ENCODE results near the gene GNG7. TPM values are rescaled to one million over a fixed set of nuclear protein-coding genes. Genes with fewer than 3 reads are reported as not detected.

The GNG7 gene
- total RNA-seq, 1 experiment from 2014 or later = 9.6 TPM

GRCh38 chr19:2594319-2594718 is 108.2 kb downstream of the GNG7 start:
- TF ChIP-seq ZNF263 (CRISPR knock-in tag; IDR thresholded peaks at IDR 0.05; ENCODE audit: low read depth) (no peak), KAT7 (CRISPR knock-in tag; IDR thresholded peaks at IDR 0.05; ENCODE audit: borderline replicate concordance) (no peak)
- Mint-ChIP-seq H3K27ac (peak overlapping the region; percentile 6; the same call in 1 of the 2 replicates), H3K4me1 (peaks cover 16% of the 10 kb centered on the region), H3K4me3 (no peak overlapping the region), H3K9me3 (peaks cover 9% of the 10 kb centered on the region), H3K27me3 (ENCODE audit: low read depth) (no peaks in the 10 kb centered on the region; the same call in 1 of the 2 replicates), H3K36me3 (peaks cover 6% of the 10 kb centered on the region)
- ATAC-seq (no peak), DNase-seq (ENCODE audit: low spot score) (no peak)
- POLR2A ChIA-PET = interaction anchor here (1.3 kb wide), 1 partner anchor 116 kb away, joined by 3 read pairs; no protein-coding TSS in a partner anchor
- CTCF ChIA-PET = no interaction called here

- Mint-ChIP-seq H3K4me3 (peak overlapping the region; percentile 40), H3K36me3 (peaks cover 6% of the 10 kb centered on the region), H3K27ac (no peak overlapping the region), H3K9me3 (peaks cover 9% of the 10 kb centered on the region), H3K4me1 (peaks cover 25% of the 10 kb centered on the region), H3K27me3 (ENCODE audit: low read depth) (no peaks in the 10 kb centered on the region; the same call in 1 of the 2 replicates)
- DNase-seq (ENCODE audit: low spot score) = no peak
- TF ChIP-seq GABPB1 (CRISPR knock-in tag; IDR thresholded peaks at IDR 0.05) (no peak), ZNF512 (CRISPR knock-in tag; IDR thresholded peaks at IDR 0.05; ENCODE audit: borderline replicate concordance) (peak; percentile 97)
- POLR2A ChIA-PET = no interaction called here
- ATAC-seq = no peak
- CTCF ChIA-PET = interaction anchor here (0.6 to 1.0 kb wide), 4 partner anchors 14 to 516 kb away, joined by 3 to 5 read pairs (median 4); no protein-coding TSS in a partner anchor
These were observed 109.7 kb downstream of the GNG7 start for GRCh38 chr19:2592824-2593223.

- Mint-ChIP-seq H3K27me3 (ENCODE audit: low read depth) (no peaks in the 10 kb centered on the region; the same call in 1 of the 2 replicates), H3K9me3 (peaks cover 9% of the 10 kb centered on the region), H3K36me3 (peaks cover 6% of the 10 kb centered on the region), H3K27ac (no peak overlapping the region), H3K4me3 (no peak overlapping the region; the same call in 1 of the 2 replicates), H3K4me1 (peaks cover 34% of the 10 kb centered on the region)
- DNase-seq (ENCODE audit: low spot score) (no peak), ATAC-seq (no peak)
- POLR2A ChIA-PET = no interaction called here
- CTCF ChIA-PET = interaction anchor here (0.6 to 1.0 kb wide), 5 partner anchors 12 to 517 kb away, joined by 3 to 5 read pairs (median 5); no protein-coding TSS in a partner anchor
- TF ChIP-seq PRRX2 (CRISPR knock-in tag; IDR thresholded peaks at IDR 0.05) (no peak), E2F1 (CRISPR knock-in tag; IDR thresholded peaks at IDR 0.05) (no peak), ZNF121 (CRISPR knock-in tag; IDR thresholded peaks at IDR 0.05) (no peak), CTCF (IDR thresholded peaks at IDR 0.05) (no peak), JAZF1 (CRISPR knock-in tag; IDR thresholded peaks at IDR 0.05) (no peak), MYBL2 (CRISPR knock-in tag; IDR thresholded peaks at IDR 0.05) (no peak), FOXP4 (CRISPR knock-in tag; IDR thresholded peaks at IDR 0.05) (no peak), GABPB1 (CRISPR knock-in tag; IDR thresholded peaks at IDR 0.05) (0 out of 2 replicates have a peak, but pooled peaks have one; percentile 14)
These were observed 110.8 kb downstream of the GNG7 start for GRCh38 chr19:2591537-2592291.

All from WTC11 (cell line).